GM21619 (cell line): ENCODE data around the gene GTPBP1.

Source experiments
- ATAC-seq: cut with Tn5 transposase; IDR thresholded peaks from one replicate; pipeline ENCODE4 v1.9.1; 2021; ENCODE audit not compliant: unreplicated experiment

The GTPBP1 gene

GRCh38 chr22:38700789-38701628 is 4.7 kb upstream of the GTPBP1 start, which contains the start of gene JOSD1:
Gene JOSD1, minus strand, starts transcription at chr22:38700943. Its CDS starts 956 bp downstream, at chr22:38699987.
- peak; percentile 28 for ATAC-seq

- no peak for ATAC-seq
Measured at GRCh38 chr22:38704654-38705234, 1.0 kb upstream of the GTPBP1 start.

DNA sequence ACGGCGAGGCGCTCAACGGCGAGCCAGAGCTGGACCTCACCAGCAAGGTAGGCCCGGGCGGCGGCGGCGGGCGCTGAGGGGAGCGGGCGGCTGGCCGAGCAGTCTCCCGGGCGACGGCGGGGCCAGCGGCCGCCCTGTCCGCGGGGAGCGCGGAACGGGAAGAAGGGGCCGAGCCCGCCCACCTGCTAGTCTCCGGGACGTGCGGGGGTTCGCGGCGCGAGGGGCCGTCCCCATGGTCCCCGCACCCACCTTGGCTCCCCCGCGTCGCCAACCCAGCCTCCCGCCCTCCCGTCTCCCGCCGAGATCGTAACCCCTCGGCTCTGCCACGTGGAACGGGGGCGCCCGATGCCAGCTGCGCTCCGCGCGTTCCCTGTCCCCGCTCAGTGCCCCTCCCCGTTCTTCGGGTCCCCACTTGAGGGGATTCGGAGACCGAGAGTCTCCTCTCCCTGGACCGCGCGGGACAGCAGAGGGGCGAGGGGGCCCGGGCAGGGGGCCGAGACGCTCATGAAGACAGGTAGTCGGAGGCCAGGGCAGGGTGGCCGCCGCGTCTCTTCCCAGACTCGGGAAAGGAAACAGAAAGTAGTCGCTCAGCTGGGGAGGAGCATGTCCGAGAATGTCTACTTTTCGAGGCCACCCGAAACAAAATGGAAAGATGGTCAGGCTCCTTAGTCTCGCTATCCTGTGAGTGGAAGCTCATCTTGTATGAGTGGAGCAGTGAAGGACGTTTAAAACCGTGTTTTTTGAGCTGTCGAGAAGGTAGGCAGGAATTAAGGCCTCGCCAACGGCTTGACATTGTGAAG is 557 bp downstream of the GTPBP1 start:
- peak; percentile 2 for ATAC-seq

DNA sequence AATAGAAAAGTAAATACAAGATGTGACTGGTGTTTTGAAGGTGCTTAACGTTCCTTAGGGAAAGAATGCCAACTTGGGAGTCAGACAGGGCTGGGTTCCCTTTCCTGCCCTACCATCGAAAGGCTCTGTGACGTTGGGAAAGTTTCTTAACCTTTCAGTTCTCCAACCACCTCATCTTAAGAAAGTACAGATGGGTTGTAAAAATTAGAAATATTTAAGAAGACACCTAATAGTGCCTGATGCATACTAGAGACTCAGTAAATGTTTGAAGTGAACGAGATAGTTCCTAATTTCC is 1.1 kb downstream of the GTPBP1 start:
- ATAC-seq: no peak

DNA sequence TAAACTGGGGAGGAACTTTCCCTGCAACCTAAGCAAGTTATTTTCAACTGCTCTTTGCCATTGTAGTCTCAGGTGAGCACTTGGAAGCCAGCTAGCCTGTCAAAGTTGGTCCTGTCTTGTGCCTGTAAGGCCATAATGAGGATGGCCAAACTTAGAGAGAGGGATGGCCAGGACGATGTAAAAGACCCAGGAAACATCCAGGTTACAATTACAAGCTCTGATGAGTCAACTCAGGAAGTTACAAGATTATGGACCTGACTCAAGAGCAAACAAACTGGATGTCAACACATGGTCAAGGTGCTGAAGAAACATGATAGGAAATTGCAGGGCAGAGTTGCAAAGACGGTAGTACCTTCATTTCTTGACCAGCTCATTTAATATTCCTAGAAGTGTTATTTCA is 1.6 kb downstream of the GTPBP1 start:
- no peak for ATAC-seq

- no peak for ATAC-seq
Measured at GRCh38 chr22:38707984-38708383, 2.2 kb downstream of the GTPBP1 start.

DNA sequence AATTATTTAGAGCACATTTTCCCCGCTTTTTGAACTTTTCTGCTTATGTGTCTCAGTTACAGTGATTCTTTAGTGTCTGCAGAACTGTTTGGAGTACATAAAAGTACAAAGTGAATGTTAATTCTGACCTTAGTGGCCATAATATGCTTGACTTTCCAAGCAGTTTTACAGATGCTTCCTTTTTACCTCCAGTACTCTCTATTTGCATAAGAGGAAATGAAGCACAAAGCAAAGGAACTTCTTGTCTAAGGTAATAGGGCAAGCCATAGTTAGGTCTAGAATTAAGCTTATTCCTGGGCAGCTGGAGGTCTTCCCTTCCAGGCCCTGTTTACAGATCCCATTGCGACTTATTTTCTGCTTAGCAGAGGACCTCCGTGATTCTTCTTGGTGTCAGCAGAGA is 3.6 kb downstream of the GTPBP1 start:
- no peak for ATAC-seq

DNA sequence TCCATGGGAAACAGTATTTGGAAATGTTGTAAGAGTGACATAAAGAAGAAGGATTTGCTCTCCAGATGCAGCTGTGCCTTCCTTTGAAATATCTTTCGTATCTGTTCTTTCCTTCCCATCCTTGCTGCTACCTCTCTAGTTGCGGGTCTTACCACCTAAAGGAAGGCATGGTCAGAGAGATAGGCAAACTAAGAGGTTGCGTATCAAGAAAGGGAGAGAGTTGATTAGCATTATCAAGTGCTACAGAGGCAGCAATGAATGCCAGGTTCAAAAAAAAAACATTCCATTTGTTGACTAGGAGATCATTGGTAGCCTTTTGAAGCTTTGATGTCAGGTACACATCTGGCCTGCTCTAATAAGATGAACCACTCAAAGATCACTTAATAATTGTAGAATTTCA is 4.6 kb downstream of the GTPBP1 start:
- ATAC-seq: no peak

DNA sequence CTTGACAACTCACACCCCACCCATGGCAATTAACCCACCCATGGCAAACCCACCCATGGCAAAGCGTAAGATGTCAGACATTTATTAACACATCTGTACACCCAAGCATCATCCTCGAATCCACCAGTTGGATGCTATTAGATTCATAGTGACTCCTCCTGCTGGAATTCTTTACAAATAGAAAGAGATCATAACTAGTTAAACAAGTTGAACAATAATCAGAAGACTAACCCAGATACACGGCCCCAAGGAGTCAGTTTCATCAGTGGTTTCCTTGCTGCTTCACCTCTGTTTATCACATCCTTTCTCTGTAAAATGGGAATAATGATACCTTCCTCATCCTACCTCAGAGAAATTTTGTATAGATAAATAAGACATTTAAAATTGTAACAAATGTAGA is 5.1 kb downstream of the GTPBP1 start:
- ATAC-seq: no peak

DNA sequence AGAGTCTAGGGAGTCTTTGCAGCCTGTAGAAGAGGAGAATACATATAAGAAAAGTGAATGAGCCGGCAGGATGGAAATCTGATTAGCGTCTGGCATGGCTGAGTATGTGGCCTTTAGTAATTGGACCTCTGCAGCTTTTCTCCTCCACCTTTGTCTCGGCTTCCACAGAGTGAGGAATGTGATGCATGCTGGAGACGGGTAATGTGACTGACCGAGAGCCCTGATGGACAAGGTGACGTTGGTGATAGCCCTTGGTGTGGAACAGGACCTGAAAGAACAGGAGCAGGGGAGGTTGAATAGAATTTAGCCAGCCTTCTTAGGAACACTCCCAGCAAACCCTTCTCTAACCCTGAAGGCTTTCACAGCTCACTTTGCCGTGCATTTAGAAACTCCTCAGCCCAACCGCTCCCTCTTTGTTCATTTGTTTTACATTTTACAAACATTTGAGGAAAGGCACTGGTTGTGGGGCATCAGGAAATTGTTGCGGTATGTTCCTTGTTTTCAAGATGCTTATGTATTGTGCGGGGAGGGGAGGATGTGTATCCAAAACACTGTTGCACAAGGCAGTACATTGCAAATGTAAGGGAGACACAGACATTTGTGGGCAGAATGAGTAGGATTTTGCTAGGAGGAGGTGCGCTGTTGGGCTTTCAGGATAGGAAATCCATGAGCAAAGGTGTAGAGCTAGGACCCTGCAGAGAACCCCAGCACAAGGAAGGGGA is 6.9 kb downstream of the GTPBP1 start:
- ATAC-seq: no peak

GRCh38 chr22:38713921-38714320 is 8.2 kb downstream of the GTPBP1 start:
- ATAC-seq: no peak

DNA sequence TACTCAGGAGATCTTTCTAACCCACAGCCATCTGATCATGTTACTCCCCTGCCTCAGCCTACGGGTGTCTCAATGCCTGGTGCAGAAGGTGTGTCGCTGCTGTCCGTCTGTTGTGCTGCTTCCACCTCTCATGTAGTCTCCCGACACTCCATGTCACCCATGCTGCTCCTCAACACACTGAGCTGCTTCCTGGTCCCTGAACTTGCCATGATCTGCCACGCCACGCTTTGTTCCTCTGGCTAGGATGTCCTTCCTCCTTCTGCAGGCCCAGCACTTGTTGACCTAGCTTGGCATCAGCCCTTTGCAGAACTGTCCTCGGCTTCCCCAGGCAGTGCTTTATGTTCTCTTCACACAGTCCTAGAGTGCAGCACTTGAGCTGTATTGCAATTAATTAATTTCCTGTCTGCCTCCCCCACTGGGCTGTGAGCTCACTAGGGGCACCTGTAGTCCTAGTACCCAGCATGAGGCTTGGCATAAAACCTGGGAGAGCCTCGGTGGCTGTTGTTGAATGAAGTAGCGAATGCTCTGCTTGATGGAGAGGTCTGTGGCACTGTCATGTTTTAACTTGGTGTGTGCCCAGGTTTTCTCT is 9.5 kb downstream of the GTPBP1 start:
- ATAC-seq: no peak

- no peak for ATAC-seq
Measured at GRCh38 chr22:38715852-38716251, 10.1 kb downstream of the GTPBP1 start.

GRCh38 chr22:38716271-38716670 is 10.5 kb downstream of the GTPBP1 start:
- no peak for ATAC-seq

DNA sequence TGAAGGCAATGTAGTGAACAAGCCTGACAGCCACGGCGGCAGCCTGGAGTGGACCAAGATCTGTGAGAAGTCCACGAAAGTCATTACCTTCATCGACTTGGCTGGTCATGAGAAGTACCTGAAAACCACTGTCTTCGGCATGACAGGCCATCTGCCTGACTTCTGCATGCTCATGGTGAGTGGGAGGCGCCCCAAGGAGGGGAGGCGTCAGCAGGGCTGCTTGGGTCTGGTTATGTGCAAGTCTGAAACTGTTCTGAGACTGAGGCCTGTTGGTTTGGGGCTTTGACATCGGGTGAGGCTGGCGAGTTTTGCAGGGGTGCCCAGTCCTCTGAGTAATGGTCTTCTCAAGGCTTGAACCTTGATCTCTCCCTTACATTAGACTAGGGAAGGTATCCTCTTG is 11.1 kb downstream of the GTPBP1 start:
- ATAC-seq: no peak

GRCh38 chr22:38717244-38717643 is 11.5 kb downstream of the GTPBP1 start:
- ATAC-seq: no peak

DNA sequence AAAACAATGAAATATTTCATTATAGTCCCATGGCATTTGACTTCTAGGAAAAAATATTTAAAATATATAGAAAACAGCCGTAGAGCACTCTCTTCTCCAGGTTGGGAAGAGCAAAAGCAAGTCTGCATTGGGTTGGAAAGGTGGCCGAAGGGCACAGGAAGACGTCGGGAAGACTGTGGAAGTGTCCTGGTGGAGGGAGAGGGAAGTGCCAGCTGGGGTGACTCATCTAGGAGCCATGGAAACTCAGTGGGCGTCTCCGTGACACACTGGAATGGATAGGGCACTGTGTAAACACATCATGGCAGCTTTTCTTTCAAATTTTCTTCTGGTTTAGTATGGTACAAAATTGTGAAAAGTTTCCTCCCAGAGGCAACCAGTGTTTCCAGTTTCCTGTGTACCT is 12.7 kb downstream of the GTPBP1 start:
- no peak for ATAC-seq

- ATAC-seq: no peak
Measured at GRCh38 chr22:38719196-38719595, 13.5 kb downstream of the GTPBP1 start.

- ATAC-seq: no peak
Measured at GRCh38 chr22:38720350-38720749, 14.6 kb downstream of the GTPBP1 start.

GRCh38 chr22:38721551-38721950 is 15.8 kb downstream of the GTPBP1 start:
- ATAC-seq: no peak

DNA sequence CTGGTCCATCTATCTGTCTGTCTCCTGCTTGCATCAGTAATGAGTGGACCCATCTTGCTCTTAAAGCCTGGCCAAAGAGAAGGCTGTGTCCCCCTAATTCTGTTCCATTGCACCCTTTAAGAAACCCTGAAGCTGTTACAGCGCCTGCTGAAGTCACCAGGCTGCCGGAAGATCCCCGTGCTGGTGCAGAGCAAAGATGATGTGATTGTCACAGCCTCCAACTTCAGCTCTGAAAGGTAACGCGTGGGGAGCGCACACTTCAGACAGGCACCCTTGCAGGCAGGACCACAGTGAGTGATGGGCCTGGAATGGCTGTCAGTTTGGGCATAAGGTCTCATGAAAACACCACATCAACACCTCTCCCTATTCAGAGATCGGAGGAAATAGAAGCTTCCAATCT is 18.4 kb downstream of the GTPBP1 start:
- no peak for ATAC-seq
